Measurements from ENCODE around the gene MICAL3. TPM values are rescaled to one million over a fixed set of nuclear protein-coding genes. Genes with fewer than 3 reads are reported as not detected.

The MICAL3 gene
- total RNA-seq, 4 donors from 2014 or later: 6.0 to 9.8 (median 8.1) TPM

GRCh38 chr22:17910561-17911311 lies 113.6 kb downstream of the MICAL3 start:
- TF ChIP-seq CTCF (IDR thresholded peaks at IDR 0.05 in 4 of 5, conservative IDR thresholded peaks at IDR 0.05 in 1 of 5) (peak in 4 of 5 experiments; percentile 8 to 54 (median 33)), POLR2A (IDR thresholded peaks at IDR 0.05) (peak; percentile 43 to 75)
- H3K4me3 ChIP-seq: peak overlapping the region in 3 of 4 donors; percentile 6 to 31 (median 10)

DNA sequence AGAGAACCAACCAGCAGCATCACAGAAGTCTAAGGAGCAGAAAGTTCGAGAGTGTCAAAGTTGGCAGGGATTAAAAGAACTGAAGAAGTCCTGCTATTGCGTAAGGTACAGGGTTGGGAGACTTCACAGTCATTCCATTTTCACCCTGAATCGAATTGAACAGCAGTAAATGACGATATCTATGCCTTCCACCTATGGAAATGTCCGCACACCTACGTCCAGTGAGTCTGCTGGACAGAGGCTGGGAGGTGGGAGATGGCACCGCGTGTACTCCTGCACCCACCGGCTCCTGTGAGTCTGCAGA lies 116.7 kb downstream of the MICAL3 start:
- Histone ChIP-seq H3K4me3 (no peak overlapping the region), H3K36me3 (no peaks in the 10 kb centered on the region), H3K27ac (peak overlapping the region; percentile 89 to 97 (median 94)), H3K9me3 (no peaks in the 10 kb centered on the region), H3K27me3 (no peaks in the 10 kb centered on the region), H3K4me1 (peaks cover 66 to 86% of the 10 kb centered on the region in 2 donors)
- intact Hi-C loops (cut with DNase I; ENCODE audit: low total_unique reads): no loop called here
- no peak for TF ChIP-seq CTCF (IDR thresholded peaks at IDR 0.05 in 4 of 5, conservative IDR thresholded peaks at IDR 0.05 in 1 of 5)
- ATAC-seq: no peak
- in situ Hi-C loops (cut with MboI; ENCODE audit: low sequenced_read_pairs in 4 of 4): loop anchor here in 2 of 4 donors (10.0 to 25.0 kb wide), 3 partner anchors 77 to 167 kb away; partner anchors contain the start of gene PEX26 (in 1 of the 2)
- DNase-seq: no peak

More at GRCh38 chr22:17910561-17911311, 113.6 kb downstream of the MICAL3 start:
- in situ Hi-C loops (cut with MboI; ENCODE audit: low sequenced_read_pairs in 4 of 4) (loop anchor here in 2 of 4 donors (5.0 to 25.0 kb wide), 2 partner anchors 112 to 152 kb away; partner anchors contain the start of gene MICAL3 (in 1 of the 2)), intact Hi-C loops (cut with DNase I; ENCODE audit: low total_unique reads) (loop anchor here (1.0 to 2.0 kb wide), 3 partner anchors 90 to 166 kb away; partner anchors contain the start of gene PEX26)
- DNase-seq (peak; percentile 94), ATAC-seq (peak; percentile 76 to 80)
- no peaks in the 10 kb centered on the region for H3K36me3 ChIP-seq
- H3K9me3 ChIP-seq: no peaks in the 10 kb centered on the region
- peaks cover 75 to 84% of the 10 kb centered on the region in 2 donors for H3K4me1 ChIP-seq
- H3K27me3 ChIP-seq: no peaks in the 10 kb centered on the region
- H3K27ac ChIP-seq: peak overlapping the region; percentile 89 to 97 (median 94)

- intact Hi-C loops (cut with DNase I; ENCODE audit: low total_unique reads) (no loop called here), in situ Hi-C loops (cut with MboI; ENCODE audit: low sequenced_read_pairs in 4 of 4) (loop anchor here in 2 of 4 donors (10.0 to 25.0 kb wide), 3 partner anchors 78 to 168 kb away; partner anchors contain the start of gene PEX26 (in 1 of the 2))
- DNase-seq: no peak
- no peaks in the 10 kb centered on the region for H3K27me3 ChIP-seq
- no peaks in the 10 kb centered on the region for H3K36me3 ChIP-seq
- peak overlapping the region; percentile 89 to 97 (median 94) for H3K27ac ChIP-seq
- no peak overlapping the region for H3K4me3 ChIP-seq
- H3K9me3 ChIP-seq: no peaks in the 10 kb centered on the region
- peaks cover 60 to 80% of the 10 kb centered on the region in 2 donors for H3K4me1 ChIP-seq
- no peak for ATAC-seq
- TF ChIP-seq CTCF (IDR thresholded peaks at IDR 0.05 in 4 of 5, conservative IDR thresholded peaks at IDR 0.05 in 1 of 5) (no peak), POLR2A (IDR thresholded peaks at IDR 0.05) (no peak)
Measured at GRCh38 chr22:17906978-17907747, 117.2 kb downstream of the MICAL3 start.

DNA sequence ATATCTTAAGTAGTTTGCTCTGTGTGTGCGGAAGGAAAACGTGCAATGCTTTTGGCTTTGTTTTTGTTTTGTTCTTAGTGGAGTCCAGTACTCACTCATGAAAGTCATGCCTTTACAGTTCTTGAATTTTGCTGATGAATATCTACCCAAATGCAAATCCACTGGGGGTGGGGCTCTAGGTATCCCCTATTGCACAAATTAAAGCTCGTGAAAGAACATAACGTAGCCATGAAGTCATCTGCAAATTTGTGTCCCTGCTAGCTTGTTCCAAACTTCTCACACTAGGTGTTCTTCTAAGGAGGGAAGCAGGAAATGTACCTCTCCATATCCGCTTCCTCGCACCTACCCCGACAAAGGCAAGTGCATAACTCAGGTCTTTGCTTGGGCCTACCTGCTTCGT lies 118.9 kb downstream of the MICAL3 start:
- Histone ChIP-seq H3K4me3 (no peak overlapping the region), H3K27ac (peak overlapping the region; percentile 34 to 95 (median 73)), H3K9me3 (no peaks in the 10 kb centered on the region), H3K27me3 (no peaks in the 10 kb centered on the region), H3K4me1 (peaks cover 43 to 63% of the 10 kb centered on the region in 2 donors), H3K36me3 (no peaks in the 10 kb centered on the region)
- intact Hi-C loops (cut with DNase I; ENCODE audit: low total_unique reads) (no loop called here), in situ Hi-C loops (cut with MboI; ENCODE audit: low sequenced_read_pairs in 4 of 4) (loop anchor here in 2 of 4 donors (10.0 to 25.0 kb wide), 3 partner anchors 79 to 169 kb away; partner anchors contain the start of gene PEX26 (in 1 of the 2))
- peak; percentile 44 to 64 for ATAC-seq
- DNase-seq: no peak
- TF ChIP-seq CTCF (IDR thresholded peaks at IDR 0.05 in 4 of 5, conservative IDR thresholded peaks at IDR 0.05 in 1 of 5) (no peak), POLR2A (IDR thresholded peaks at IDR 0.05) (no peak)
